HepG2 (cell line): ENCODE results near the gene MAPK7. TPM values are rescaled to one million over a fixed set of nuclear protein-coding genes. Genes with fewer than 3 reads are reported as not detected.

Experiments
- FOXM1 ChIP-seq: sonication (generic); formaldehyde crosslinking; IDR thresholded peaks from 2 replicates; pipeline ENCODE4 v1.5.0; 2020; ENCODE audit warnings: missing genetic modification reagents
- IKZF4 ChIP-seq: sonication (generic); formaldehyde crosslinking; IDR thresholded peaks from 2 replicates; pipeline ENCODE4 v1.5.1; 2020; ENCODE audit warnings: borderline replicate concordance, mild to moderate bottlenecking, low read depth, missing genetic modification reagents; ENCODE audit errors: not compliant biosample characterization
- NRL ChIP-seq: sonication (generic); formaldehyde crosslinking; IDR thresholded peaks from 2 replicates; pipeline ENCODE4 v1.5.0; 2020; ENCODE audit warnings: missing genetic modification reagents, mild to moderate bottlenecking, moderate library complexity, borderline replicate concordance
- PAWR ChIP-seq: sonication (generic); formaldehyde crosslinking; IDR thresholded peaks from 2 replicates; pipeline ENCODE4 v1.4.0; 2020; ENCODE audit warnings: missing genetic modification reagents, mild to moderate bottlenecking, borderline replicate concordance
- RXRA ChIP-seq: sonication (generic); formaldehyde crosslinking; IDR thresholded peaks from 2 replicates; pipeline ENCODE4 v1.5.1; 2020; ENCODE audit warnings: missing genetic modification reagents
- ZFP36L2 ChIP-seq: sonication (generic); formaldehyde crosslinking; IDR thresholded peaks from 2 replicates; pipeline ENCODE4 v1.4.0; 2020; ENCODE audit warnings: missing genetic modification reagents
- ZFP82 ChIP-seq: sonication (generic); formaldehyde crosslinking; IDR thresholded peaks from 2 replicates; pipeline ENCODE4 v1.5.1; 2020; ENCODE audit warnings: mild to moderate bottlenecking, missing genetic modification reagents, borderline replicate concordance
- ZNF263 ChIP-seq: sonication (generic); formaldehyde crosslinking; IDR thresholded peaks from 2 replicates; pipeline ENCODE4 v1.4.0; 2020; ENCODE audit warnings: missing genetic modification reagents
- ZNF431 ChIP-seq: sonication (generic); formaldehyde crosslinking; IDR thresholded peaks from 2 replicates; pipeline ENCODE4 v1.9.0; 2022; ENCODE audit warnings: missing genetic modification reagents, low read depth, mild to moderate bottlenecking, borderline replicate concordance
- ZNF460 ChIP-seq: sonication (generic); formaldehyde crosslinking; IDR thresholded peaks from 2 replicates; pipeline ENCODE4 v1.5.1; 2020; ENCODE audit warnings: missing genetic modification reagents, mild to moderate bottlenecking, borderline replicate concordance
- ZNF564 ChIP-seq: sonication (generic); formaldehyde crosslinking; IDR thresholded peaks from 2 replicates; pipeline ENCODE4 v1.8.1; 2023; ENCODE audit warnings: mild to moderate bottlenecking, missing genetic modification reagents
- ZNF773 ChIP-seq: sonication (generic); formaldehyde crosslinking; IDR thresholded peaks from 2 replicates; pipeline ENCODE4 v1.4.0; 2020; ENCODE audit warnings: missing genetic modification reagents, borderline replicate concordance
- ZNF782 ChIP-seq: sonication (generic); formaldehyde crosslinking; IDR thresholded peaks from 2 replicates; pipeline ENCODE4 v1.4.0; 2020; ENCODE audit warnings: missing genetic modification reagents, mild to moderate bottlenecking, borderline replicate concordance
- polyA plus RNA-seq, 8 experiments: library from polyadenylated mRNA; depleted of rRNA in 3 of 8; stranded (reverse) in 7 of 8; unstranded in 1 of 8; fragments of >200 nt; fragmentation: Illumina TruSeq in 4 of 8; extraction: Trizol in 4 of 8; gene quantifications; 2 replicates each; pipeline versions ENCODE4 v1.2.1 to v1.2.3, GENCODE V29; 2011 to 2016; ENCODE audit warnings: low read depth in 4 of 8, missing spikeins in 1 of 8, mixed read lengths in 1 of 8; ENCODE audit not compliant: insufficient read depth in 1 of 8
- total RNA-seq, 5 experiments: library from RNA; depleted of rRNA; stranded (reverse); fragments of >200 nt; fragmentation: Illumina TruSeq; extraction: Trizol; gene quantifications; 2 replicates each; pipeline ENCODE4 v1.2.3, GENCODE V29; 2016; ENCODE audit warnings: low read depth in 1 of 5
- TF ChIP-seq, protein P1 (sequence below): sonication (generic); formaldehyde crosslinking; IDR thresholded peaks from 2 replicates; pipeline ENCODE4; 2020; ENCODE audit warnings: missing genetic modification reagents, mild to moderate bottlenecking, borderline replicate concordance
- TF ChIP-seq, protein P2 (sequence below): sonication (generic); formaldehyde crosslinking; IDR thresholded peaks from 2 replicates; pipeline ENCODE4 v1.4.0; 2020; ENCODE audit warnings: missing genetic modification reagents
- TF ChIP-seq, protein P3 (sequence below): sonication (generic); formaldehyde crosslinking; IDR thresholded peaks from 2 replicates; pipeline ENCODE4 v1.4.0; 2020; ENCODE audit warnings: low read depth, mild to moderate bottlenecking, missing genetic modification reagents
- TF ChIP-seq, protein P4 (sequence below): sonication (generic); formaldehyde crosslinking; IDR thresholded peaks from 2 replicates; pipeline ENCODE4 v1.4.0; 2020; ENCODE audit warnings: missing genetic modification reagents

The MAPK7 gene
- total and polyA plus RNA-seq, 2 of the 13 experiments (the other 11 are each of a cell fraction or from before 2014, with no cell fraction given), result 2.9 to 5.9 TPM

DNA sequence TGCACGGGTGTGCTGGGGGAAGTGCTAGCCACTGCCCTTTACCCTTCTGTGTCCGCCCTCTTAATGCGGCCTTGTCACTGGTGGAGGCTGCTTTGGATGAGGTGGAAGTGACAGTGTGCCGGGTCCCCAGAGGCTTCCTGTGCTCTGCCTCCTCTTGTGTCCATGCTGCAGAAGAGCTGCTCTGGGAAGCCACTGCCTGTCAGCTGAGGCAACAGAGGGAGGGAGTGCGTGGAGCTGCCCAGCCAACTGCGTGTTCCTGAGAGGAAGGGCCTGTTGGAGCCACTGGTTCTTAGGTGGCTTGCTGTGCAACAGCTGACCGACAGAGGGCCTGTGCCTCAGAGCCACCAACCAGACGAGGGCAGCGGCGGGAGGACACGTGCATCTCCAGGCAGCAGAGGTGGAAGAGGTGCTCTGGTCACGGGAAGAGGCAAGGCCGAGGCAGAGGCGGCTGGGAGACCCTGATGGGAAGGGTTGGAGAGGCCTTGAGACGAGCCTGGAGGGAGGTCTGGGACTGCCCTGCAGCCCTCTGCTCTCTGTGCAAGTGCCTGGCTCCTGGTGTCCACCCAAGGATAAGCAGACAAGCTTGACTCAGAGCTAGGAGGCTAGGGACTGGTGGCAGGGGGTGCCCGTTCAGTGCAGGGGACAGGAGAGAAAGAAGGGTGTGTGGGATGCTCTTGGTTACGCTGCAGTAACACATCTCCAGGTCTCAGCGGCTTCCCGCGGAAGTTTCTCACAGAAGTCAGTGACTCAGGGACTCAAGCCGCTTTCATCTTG is 41.2 kb upstream of the MAPK7 start (continued):
- TF ChIP-seq, protein P1, sequence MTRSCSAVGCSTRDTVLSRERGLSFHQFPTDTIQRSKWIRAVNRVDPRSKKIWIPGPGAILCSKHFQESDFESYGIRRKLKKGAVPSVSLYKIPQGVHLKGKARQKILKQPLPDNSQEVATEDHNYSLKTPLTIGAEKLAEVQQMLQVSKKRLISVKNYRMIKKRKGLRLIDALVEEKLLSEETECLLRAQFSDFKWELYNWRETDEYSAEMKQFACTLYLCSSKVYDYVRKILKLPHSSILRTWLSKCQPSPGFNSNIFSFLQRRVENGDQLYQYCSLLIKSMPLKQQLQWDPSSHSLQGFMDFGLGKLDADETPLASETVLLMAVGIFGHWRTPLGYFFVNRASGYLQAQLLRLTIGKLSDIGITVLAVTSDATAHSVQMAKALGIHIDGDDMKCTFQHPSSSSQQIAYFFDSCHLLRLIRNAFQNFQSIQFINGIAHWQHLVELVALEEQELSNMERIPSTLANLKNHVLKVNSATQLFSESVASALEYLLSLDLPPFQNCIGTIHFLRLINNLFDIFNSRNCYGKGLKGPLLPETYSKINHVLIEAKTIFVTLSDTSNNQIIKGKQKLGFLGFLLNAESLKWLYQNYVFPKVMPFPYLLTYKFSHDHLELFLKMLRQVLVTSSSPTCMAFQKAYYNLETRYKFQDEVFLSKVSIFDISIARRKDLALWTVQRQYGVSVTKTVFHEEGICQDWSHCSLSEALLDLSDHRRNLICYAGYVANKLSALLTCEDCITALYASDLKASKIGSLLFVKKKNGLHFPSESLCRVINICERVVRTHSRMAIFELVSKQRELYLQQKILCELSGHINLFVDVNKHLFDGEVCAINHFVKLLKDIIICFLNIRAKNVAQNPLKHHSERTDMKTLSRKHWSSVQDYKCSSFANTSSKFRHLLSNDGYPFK (CRISPR knock-in tag), result peak; percentile 68
- TF ChIP-seq IKZF4 (CRISPR knock-in tag) (peak; percentile 94), ZNF564 (CRISPR knock-in tag) (peak; percentile 78; the same call in 1 of the 2 replicates), PAWR (no peak), NRL (CRISPR knock-in tag) (peak; percentile 95), ZFP82 (no peak), RXRA (CRISPR knock-in tag) (peak; percentile 31; the same call in 1 of the 2 replicates), ZNF460 (CRISPR knock-in tag) (no peak), ZNF773 (CRISPR knock-in tag) (0 out of 2 replicates have a peak, but pooled peaks have one; percentile 66), ZNF431 (peak; percentile 77), ZFP36L2 (no peak), ZNF263 (peak; percentile 84), FOXM1 (no peak), ZNF782 (CRISPR knock-in tag) (no peak)
- TF ChIP-seq, protein P2, sequence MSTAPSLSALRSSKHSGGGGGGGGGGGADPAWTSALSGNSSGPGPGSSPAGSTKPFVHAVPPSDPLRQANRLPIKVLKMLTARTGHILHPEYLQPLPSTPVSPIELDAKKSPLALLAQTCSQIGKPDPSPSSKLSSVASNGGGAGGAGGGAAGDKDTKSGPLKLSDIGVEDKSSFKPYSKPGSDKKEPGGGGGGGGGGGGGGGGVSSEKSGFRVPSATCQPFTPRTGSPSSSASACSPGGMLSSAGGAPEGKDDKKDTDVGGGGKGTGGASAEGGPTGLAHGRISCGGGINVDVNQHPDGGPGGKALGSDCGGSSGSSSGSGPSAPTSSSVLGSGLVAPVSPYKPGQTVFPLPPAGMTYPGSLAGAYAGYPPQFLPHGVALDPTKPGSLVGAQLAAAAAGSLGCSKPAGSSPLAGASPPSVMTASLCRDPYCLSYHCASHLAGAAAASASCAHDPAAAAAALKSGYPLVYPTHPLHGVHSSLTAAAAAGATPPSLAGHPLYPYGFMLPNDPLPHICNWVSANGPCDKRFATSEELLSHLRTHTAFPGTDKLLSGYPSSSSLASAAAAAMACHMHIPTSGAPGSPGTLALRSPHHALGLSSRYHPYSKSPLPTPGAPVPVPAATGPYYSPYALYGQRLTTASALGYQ (CRISPR knock-in tag), result no peak
- TF ChIP-seq, protein P3, sequence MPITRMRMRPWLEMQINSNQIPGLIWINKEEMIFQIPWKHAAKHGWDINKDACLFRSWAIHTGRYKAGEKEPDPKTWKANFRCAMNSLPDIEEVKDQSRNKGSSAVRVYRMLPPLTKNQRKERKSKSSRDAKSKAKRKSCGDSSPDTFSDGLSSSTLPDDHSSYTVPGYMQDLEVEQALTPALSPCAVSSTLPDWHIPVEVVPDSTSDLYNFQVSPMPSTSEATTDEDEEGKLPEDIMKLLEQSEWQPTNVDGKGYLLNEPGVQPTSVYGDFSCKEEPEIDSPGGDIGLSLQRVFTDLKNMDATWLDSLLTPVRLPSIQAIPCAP (CRISPR knock-in tag), result no peak
- TF ChIP-seq, protein P4, sequence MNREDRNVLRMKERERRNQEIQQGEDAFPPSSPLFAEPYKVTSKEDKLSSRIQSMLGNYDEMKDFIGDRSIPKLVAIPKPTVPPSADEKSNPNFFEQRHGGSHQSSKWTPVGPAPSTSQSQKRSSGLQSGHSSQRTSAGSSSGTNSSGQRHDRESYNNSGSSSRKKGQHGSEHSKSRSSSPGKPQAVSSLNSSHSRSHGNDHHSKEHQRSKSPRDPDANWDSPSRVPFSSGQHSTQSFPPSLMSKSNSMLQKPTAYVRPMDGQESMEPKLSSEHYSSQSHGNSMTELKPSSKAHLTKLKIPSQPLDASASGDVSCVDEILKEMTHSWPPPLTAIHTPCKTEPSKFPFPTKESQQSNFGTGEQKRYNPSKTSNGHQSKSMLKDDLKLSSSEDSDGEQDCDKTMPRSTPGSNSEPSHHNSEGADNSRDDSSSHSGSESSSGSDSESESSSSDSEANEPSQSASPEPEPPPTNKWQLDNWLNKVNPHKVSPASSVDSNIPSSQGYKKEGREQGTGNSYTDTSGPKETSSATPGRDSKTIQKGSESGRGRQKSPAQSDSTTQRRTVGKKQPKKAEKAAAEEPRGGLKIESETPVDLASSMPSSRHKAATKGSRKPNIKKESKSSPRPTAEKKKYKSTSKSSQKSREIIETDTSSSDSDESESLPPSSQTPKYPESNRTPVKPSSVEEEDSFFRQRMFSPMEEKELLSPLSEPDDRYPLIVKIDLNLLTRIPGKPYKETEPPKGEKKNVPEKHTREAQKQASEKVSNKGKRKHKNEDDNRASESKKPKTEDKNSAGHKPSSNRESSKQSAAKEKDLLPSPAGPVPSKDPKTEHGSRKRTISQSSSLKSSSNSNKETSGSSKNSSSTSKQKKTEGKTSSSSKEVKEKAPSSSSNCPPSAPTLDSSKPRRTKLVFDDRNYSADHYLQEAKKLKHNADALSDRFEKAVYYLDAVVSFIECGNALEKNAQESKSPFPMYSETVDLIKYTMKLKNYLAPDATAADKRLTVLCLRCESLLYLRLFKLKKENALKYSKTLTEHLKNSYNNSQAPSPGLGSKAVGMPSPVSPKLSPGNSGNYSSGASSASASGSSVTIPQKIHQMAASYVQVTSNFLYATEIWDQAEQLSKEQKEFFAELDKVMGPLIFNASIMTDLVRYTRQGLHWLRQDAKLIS, result no peak
